HG03469 (cell line): ENCODE results near the gene PROM2.

Experiments used
- ATAC-seq: cut with Tn5 transposase; IDR thresholded peaks from one replicate; pipeline ENCODE4 v1.9.1; 2021; ENCODE audit warnings: mild to moderate bottlenecking, moderate library complexity, moderate number of reproducible peaks; ENCODE audit not compliant: unreplicated experiment

Gene PROM2

DNA sequence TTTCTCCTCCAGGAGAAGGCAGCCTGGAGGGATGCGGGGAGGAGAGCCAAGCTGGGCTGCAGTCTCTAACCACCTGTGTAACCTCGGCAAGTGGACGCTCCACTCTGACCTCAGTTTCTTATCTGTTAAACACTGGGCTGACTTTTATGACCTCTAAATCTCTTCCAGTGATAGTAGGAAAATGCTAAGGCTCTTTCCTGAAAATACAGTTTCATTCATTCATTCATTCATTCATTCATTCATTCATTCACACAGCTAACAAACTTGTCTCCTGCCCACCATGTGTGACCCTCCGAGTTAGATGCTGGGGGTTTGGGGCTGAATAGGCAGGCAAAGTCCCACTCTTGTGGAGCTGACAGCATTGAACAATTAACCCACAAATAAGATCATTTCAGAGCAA is 9.3 kb downstream of the PROM2 start:
- ATAC-seq: no peak

DNA sequence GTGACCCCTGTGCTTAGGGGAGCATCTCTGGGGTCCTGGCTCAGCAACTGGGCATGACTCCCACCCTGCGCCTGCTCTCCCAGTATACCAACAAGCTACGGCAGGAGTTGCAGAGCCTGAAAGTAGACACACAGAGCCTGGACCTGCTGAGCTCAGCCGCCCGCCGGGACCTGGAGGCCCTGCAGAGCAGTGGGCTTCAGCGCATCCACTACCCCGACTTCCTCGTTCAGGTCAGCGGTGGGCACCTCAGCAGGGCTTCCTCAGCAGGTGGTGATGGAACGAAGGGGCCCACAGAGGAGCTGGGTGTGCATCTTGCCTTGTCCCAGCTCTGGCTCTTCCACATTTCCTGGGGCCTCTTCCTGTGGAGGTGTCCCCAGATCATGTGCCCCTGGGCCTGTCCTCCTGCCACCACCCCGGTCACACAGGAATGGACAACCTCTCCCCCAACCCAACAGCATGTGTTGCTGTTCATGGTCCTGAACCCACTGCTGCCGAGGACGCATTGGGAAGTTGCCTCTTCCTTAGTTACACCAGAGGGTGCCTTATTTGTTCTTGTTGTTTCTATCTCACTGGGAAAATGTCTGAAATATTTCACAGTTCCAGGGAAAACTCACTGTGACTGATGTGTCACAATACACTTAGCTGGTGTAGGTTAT is 10.8 kb downstream of the PROM2 start:
- ATAC-seq: no peak

DNA sequence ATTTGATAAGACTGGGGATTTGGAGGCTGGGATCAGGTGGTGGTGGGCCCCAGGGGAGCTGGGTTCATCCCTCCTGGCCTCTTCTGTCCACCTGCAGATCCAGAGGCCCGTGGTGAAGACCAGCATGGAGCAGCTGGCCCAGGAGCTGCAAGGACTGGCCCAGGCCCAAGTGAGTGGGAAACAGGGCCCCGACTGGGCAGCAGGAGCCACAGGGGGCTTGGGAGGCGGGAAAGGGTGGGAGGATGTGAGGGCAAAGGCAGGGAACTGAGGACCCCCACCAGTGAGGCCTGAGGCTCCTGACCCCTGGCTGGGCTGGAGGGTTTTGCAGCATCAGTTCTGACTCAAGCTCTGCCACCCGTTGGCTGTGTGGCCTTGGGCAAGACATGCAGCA is 11.3 kb downstream of the PROM2 start:
- no peak for ATAC-seq

DNA sequence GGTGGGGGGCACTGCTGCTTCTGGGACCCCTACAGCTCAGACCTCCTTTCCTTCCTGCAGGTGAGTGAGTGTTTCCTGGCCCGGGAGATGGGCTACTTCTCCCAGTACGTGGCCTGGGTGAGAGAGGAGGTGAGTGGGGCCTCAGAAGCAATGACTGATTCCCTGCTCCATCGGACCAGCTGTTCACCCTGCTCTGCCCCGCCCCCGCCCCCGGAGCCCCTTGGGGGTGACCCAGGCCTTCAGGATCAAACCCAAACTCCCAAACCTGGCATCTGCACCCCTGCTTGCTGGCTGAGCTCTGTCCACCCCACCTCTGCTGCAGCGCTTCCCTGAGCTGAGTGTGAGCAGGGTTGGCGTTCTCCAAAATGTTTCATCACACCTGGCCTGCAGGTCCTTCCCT is 13.1 kb downstream of the PROM2 start:
- no peak for ATAC-seq

DNA sequence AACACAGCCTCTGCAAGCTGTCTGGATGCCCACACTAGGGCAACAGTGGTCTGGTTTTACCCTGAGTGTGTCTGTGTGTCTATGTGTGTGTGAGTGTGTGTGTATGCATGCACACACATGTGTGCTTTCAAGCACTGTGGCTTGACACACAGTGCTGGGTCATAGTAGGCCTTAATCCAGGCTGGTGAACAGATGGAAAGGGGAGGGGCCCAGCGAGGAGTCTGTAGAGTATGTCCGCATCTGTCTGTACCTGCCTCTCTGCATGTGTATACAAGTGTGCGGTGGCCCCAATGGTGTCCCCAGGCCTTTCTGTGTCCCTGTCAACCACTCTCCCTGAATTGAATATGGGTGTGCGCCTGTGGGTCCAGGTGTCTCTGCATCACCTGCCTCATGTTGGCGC is 13.6 kb downstream of the PROM2 start:
- ATAC-seq: no peak

DNA sequence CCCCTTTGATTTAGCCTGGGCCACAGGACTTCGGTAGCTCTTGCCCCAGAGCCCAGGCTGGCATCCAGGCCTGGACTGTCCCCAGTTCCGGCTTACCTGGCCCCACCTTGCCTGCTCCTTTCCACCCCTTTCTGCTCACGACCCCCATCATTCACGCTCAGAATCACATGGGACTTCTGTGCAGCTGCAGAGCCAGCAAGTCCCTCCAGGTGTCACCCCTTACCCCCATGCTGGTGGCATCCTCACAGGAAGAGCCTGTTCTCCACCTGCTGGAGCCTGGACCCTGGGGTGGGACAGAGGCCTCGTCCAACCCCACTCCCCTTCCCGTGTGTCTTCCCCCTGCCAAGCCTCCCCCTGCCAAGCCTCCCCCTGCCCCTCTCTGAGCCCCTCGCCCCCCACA is 15.0 kb downstream of the PROM2 start:
- ATAC-seq: no peak

DNA sequence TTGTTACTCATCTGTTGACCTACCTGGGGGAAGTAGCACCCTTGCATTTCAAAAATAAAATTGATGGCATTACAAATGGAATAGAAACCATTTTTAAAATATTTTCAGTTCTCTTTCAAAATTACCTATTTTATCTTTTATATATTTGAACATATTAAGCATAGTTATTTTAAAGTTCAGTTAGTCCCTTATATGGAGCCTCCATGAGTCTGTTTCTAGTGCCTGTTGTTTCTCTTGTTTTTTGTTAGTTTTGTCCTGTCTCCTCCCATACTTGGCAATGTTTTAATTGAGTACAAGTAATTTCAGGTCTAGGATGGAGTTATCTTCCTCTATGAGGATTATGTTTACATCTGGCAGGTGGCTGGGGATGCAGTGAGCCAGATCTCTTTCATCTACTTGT is 17.0 kb downstream of the PROM2 start:
- no peak for ATAC-seq

DNA sequence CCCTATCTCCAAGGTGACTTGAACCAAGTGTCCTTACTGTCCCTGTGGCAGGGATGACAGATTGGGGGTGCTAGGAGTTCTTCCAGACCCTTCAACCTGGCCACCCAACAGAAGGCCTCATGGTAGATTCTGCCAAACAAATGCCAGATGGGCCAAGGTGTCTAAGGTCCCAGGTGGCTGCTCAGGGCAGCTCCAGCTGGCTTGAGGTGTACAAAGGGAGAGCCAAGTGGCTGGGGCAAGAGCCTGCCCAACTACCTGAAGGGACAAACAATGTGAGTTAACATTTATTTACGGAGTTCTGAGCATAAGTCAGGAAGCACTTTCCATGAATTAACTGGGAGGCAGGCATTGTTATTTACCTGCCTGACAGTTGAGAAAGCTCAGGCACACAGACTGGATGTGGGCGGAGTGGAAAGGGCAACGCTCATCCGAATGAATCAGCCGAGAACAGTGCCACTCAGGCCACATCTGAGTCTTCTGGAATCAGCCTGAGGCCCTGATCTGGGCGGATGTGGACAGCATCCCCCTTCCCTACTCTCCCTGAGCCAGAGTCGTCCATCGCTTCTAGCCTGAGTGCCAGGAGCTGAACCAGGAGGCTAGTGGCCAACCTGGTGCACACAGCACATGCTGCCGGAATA is 18.5 kb downstream of the PROM2 start:
- ATAC-seq: no peak

DNA sequence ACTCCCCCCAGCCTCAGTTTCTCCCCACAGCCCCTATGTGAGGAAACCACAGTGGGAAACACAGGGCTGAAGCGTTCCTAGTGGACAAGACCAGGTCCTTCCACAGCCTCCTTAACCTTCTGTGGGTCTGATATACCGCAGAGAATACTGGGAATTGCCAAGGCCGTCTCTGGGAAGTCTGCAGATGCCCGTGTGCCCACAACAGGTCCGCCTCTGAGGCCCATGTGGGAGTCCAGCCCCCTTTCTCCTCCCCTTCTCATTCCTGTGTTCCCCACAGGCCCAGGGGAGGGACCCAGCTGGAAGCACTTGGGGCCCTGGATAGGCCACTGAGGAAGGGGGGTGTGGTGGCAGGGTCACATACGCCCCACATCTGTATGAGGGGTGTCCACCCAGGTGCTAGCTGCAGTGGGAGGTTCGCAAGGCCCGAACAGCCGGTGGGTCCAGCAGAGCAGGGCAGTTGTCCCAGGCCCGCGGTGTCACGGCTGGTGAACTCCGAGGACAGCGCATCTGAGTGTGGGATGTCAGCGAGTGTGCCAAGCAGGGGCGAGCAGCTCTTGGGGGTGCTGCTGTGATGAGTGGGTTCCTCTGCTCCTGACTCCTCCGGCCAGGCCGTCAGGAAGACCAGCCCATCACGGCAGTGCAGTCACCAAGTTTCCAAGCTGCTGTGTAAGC is 20.5 kb downstream of the PROM2 start:
- ATAC-seq: no peak

DNA sequence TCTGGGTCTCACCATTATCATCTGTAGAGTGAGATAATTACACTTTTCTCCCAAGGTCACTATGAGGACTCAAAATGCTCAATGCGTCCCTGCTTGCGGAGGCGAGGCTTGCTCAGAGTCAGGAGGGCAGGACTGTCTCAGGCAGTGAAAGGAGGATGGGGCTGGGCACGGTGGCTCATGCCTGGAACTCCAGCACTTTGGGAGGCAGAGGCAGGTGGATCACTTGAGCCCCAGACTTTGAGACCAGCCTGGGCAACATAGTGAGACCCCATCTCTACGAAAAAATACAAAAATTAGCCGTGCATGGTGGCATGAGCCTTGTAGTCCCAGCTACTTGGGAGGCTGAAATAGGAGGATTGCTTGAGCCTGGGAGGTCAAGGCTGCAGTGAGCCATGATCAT is 21.1 kb downstream of the PROM2 start:
- no peak for ATAC-seq

DNA sequence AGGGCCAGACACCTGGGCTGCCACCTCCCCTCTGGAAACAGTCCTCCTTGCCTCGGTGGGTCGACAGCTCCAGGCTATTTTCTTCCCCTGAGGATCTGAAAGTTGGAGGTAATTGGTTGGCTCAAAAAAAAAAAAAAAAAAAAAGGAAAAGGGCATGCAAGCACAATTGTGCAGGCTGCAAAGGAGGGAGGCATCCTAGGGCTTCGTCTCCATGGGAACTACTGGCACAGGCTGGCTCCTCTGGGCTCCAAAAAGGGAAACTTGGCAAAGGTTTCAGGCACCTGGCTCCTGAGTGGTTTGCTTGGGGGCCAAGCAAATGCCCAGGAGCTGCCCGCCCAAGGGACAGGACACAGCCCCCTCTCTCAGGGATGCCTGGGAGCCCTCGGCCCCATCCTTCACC is 21.8 kb downstream of the PROM2 start:
- ATAC-seq: no peak

DNA sequence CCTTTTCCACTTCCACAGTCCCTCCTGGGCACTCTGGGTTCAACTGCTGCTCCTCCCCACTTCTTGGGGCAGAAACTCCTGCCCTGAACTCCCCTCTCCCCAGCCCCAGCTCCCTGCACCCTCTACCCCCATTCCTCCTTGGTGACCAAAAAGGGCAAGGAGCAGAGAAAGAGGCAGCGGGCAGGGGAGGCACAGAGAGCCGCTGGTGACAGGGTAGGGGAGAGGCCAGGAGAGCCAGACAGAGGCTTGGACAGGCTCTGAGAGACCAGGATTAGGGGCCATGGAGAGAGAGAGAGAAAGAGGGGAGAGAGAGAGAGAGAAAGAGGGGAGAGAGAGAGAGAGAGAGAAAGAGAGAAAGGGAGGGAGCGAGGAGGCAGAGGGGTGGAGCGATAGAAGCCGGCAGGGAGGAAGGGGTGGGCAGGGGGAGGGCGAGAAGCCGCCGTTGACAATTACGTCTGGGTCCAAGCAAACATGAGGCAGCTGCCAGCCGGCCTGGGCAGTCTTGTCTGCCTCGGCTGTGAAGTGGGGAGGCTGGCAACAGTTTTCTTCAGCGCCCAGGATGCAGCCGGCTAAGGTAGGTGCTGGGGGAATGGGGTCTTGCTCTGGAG is 22.7 kb downstream of the PROM2 start, which contains the start of gene KCNIP3:
Gene KCNIP3, plus strand, starts transcription at position 468 of the 608 bp plus-strand sequence. Its CDS starts 92 bp downstream, at position 560.
- no peak for ATAC-seq

DNA sequence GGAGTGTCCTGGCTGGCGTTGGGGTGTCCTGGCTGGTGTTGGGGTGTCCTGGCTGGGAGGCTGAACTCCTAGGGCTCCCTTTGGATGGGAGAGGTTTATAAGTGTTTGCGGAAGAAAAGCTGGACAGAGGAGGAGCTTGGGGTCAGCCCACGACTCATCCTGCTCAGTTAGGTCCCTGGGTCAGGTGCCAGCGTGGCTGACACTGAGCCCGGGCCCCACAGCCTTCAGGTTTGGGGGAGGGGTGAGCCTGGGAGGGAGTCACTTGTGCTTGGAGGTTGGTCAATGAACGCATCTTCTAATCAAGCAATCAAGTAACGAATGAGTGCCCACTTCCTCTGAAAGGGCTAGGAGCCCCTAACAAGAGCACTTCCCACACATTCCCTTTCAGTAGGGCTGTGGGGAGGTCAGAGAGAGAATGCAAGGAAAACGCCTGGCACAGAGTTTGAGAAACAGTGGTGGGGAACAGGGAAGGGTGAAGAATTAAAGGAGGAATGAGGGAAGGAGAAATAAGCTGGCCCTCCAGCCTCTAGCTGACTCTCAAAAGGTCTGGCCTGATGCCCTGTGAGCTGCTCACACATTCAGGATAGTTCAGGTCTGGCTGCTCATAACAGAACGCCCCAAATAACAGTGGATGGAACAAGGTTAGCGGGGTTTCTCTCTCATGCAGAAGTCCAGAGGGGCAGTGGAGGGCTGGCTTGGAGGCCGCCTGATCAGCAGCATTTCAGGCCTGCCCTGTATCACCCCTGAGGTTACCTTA is 23.6 kb downstream of the PROM2 start:
- ATAC-seq: no peak

DNA sequence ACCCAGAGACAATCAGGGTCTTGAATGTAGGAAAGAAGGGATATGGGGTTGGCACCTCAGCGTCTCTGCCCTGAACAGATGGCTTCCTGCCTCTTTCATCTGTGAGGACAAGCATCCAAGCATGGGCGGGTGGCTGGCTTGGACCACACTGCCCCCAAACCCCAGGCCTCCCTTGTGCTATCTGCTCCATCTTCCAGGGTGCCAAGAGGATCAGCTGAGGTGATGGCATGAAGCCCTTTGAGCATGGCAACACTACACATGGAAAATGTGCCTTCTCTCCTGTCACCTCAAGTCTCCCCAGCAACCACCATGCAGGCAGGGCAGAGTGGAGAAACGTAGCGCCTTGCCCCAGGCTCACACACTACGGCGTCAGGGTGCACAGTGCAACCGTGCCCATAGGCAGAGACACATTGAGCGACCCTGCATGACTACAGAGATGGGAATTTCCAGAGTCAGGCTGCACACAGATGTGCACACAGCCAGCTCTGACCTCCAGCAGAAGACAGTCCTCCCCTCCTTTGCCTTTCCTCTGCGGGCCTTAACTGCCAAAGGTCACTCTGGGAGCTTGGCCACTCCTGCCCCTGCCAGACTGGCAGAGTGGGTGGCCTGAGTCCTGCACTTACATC is 24.4 kb downstream of the PROM2 start:
- ATAC-seq: no peak

DNA sequence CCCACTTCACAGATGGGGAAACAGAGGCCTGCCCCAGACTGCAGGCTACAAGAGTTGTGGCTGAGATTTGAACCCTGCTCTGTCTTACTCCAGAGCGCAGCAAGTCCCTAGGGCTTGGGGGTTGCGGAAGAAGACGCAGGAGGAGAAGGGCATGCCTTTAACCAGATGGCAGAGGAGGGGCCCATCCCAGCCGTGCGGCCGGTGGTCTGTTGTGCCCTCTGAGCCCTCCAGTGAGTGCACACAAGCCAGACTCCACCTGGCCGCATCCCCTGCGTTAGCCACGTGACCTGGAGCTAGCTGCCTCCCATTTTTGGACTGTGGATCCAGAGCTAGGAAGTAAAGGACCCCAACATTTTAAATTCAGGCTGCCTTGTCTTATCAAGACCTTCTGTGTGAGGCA is 25.7 kb downstream of the PROM2 start:
- ATAC-seq: no peak

DNA sequence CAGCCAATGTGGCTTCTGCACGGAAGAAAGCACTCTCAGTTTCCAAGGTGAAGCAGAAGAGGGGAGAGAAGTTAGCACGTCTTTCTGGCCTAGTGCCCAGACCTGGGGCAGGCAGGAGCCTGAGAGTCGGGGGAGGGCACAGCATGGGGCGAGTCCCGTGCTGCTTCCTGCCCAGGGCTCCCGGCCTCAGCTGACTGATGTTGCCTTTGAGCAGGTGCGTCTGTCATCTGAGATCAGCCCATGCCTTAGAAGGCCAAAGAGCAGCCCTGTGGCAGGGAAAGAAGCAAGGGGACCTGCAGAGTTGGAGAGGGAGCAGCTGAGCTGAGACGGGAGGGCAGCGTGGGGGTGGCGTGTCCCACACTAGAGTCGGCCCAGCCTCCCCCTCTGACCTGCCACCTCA is 26.2 kb downstream of the PROM2 start:
- ATAC-seq: no peak

DNA sequence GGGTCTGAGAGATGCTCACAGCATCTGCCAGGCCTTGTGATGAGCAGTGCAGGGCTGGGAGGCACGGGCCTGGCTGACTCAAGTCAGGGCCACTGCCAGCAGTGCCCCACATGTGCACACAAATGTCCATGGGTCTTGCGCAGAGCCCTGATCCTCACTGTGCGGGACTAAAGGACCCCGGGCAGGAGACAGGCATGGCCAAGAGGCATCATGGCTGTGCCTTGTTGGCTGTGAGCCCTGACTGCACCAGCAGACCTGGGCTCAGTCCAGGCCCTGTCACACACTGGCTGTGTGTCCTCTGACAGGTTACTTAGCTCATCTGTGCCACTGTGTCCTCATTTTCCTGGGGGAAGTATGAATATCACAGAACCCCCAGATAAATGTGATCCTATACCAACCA is 26.9 kb downstream of the PROM2 start:
- no peak for ATAC-seq

DNA sequence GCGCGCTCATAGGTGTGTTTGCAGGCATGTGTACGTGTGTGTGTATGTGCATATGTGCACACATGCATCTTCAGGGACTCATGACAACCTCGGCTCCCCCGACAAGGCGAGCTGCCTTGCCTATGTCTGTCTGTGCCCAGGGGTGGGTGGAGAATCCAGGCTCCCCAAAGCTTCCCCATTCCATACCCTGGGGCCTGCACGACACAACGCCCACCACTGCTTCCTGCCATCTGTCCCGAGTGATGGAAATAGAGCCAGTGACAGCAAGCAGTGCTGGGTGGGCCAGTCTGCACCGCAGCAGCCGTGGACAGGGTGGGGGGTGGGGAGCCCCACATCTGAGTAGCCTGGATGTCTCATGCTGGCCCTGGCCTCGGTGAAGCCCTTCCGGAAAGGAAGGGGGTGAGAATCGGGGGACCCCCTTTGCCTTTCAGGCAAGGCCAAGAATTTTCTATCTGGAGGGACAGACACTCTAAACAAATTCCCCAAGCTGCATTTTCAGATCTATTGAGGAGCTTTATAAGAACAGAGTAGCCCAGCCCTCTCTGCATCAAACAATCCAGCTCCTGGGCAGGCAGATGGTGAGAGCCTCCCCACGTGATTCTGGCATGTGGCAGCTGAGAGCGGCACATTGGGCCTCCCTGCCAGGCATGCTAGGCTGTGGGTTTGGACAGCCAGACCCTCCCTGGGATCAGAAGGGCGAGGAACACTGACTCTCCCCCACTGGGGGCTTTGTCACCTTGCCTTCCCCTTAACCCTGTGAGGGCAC is 27.8 kb downstream of the PROM2 start:
- ATAC-seq: no peak

DNA sequence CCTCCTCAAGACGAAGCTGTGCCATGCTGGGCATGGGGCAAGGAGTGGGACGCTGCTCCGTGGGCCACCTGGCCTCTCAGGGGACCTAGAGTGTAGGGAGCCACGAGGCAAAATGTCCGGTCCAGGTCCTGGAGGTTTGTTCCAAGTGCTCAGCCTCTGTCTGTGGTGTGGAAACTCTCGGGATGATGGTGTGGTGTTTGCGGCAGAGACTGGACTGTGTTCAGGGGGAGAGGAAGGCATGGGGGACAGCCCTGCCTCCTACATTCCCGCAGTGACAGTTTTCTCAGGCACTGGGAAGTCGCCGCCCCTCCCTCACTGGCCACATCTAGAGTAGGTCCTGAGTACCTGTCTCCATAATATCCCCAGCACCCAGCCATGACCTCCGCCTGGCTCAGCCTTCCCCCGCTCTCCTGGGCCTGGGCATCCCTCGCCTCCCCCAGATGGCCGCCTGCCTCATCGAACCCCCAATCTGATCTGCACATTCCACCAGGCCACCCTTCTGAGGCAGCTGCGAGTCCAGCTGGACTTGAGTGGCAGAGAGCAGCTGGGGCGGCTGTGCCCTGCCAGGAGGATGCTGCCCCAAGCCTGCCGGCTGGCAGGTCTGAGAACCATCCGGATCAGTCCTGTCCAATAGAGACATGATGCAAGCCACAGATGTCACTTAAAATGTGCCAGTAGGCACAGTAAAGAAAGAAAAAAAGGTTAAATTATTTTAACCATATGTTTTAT is 29.1 kb downstream of the PROM2 start:
- no peak for ATAC-seq
